Adrenal gland (tissue), 12 donors: ENCODE results near the gene TRAPPC11. TPM values are rescaled to one million over a fixed set of nuclear protein-coding genes. Genes with fewer than 3 reads are reported as not detected.
"Not testable (repeated sequence)": the region's sequence is repeated elsewhere in the genome, so short reads cannot be mapped to it uniquely, and the experiment has no call there.

Experiments used
- DNase-seq, 7 donors: peaks; one replicate each; pipeline ENCODE4 v3.0.0-alpha.2; 2019 to 2020
- H3K27ac ChIP-seq, 5 donors: fragments of 200-600 bp; sonication (generic) in 4 of 5; 1 replicate in 3 of 5; 2 replicates in 2 of 5; pipeline versions ENCODE4 v1.5.1 to v1.8.0; 2016 to 2020; ENCODE audit warnings: mild to moderate bottlenecking in 1 of 5
- H3K27me3 ChIP-seq: fragments of 200-600 bp; 2 replicates; pipeline ENCODE4 v1.8.0; 2021
- H3K36me3 ChIP-seq, 2 donors: fragments of 200-600 bp; replicated peaks in 1 of 2; 1 replicate in 1 of 2; 2 replicates in 1 of 2; pipeline versions ENCODE4 v1.5.1 to v1.8.0; 2018 to 2022
- H3K4me1 ChIP-seq, 2 donors: fragments of 200-600 bp; replicated peaks in 1 of 2; 1 replicate in 1 of 2; 2 replicates in 1 of 2; pipeline versions ENCODE4 v1.5.1 to v1.8.0; 2018 to 2021
- H3K4me3 ChIP-seq, 4 donors: fragments of 200-600 bp; sonication (generic) in 3 of 4; one replicate each; pipeline ENCODE4 v1.5.1; 2016 to 2018
- H3K9me3 ChIP-seq, 3 donors: fragments of 200-600 bp; sonication (generic) in 1 of 3; replicated peaks in 1 of 3; 1 replicate in 2 of 3; 2 replicates in 1 of 3; pipeline versions ENCODE4 v1.5.1 to v1.8.0; 2016 to 2021
- CTCF ChIP-seq, 6 experiments: fragments of 450-650 bp in 4 of 6; fragments of 200-600 bp in 2 of 6; sonication (generic) in 1 of 6; IDR thresholded peaks; 1 replicate in 5 of 6; 2 replicates in 1 of 6; pipeline versions ENCODE4 v1.5.1 to v1.8.0; 2016 to 2021; ENCODE audit warnings: antibody characterized with exemption in 6 of 6, mild to moderate bottlenecking in 2 of 6, moderate library complexity in 1 of 6
- POLR2A ChIP-seq, 2 donors: fragments of 450-650 bp; IDR thresholded peaks; one replicate each; pipeline ENCODE4 v1.6.1; 2017; ENCODE audit warnings: antibody characterized with exemption in 2 of 2, mild to moderate bottlenecking in 2 of 2, moderate library complexity in 1 of 2
- WGBS, 4 donors: extraction: QIAGEN DNeasy Blood & Tissue Kit in 2 of 4; methylation state at CpG; one replicate each; pipeline versions ENCODE4 v1.1.5 to v1.1.7; 2013 to 2017; 5-methylcytosine and 5-hydroxymethylcytosine counted together
- intact Hi-C, 2 donors: fragments of 100-400 bp; cut with DNase I; formaldehyde crosslinking; loops; one replicate each; pipeline versions ENCODE4 v1.14.1 to v1.15.0; 2022 to 2023
- polyA plus RNA-seq, 3 donors: library from polyadenylated mRNA; stranded (reverse); fragments of 200-250 nt in 2 of 3; fragments of 350-450 nt in 1 of 3; fragmentation: Illumina TruSeq in 1 of 3; extraction: RNeasy Lipid Tissue Mini Kit (QIAGEN cat#74804) in 1 of 3; gene quantifications; one replicate each; pipeline ENCODE4 v1.2.3, GENCODE V29; 2013 to 2014
- total RNA-seq, 9 donors: library from RNA; depleted of rRNA in 4 of 9; stranded (reverse); fragments of >200 nt in 4 of 9; fragments of 120-200 nt in 1 of 9; fragmentation: NEBNext Ultra II Directional in 1 of 9; extraction: Animal tissue kit (Norgen Biotek cat#: 25700) in 1 of 9; gene quantifications; one replicate each; pipeline versions ENCODE4 v1.1.0 to v1.2.4, GENCODE V29; 2013 to 2023
- donor health status: healthy with polysubstance abuse.
- donor health status: Bipolar disorder and iron deficiency.
- donor health status: DM: yes; HTN: yes; CAD: no.
- donor health status: DM: no; HTN: no; CAD: no.
- donor health status: DM: no; HTN: no; CAD: no.
- donor health status: DM: yes; HTN: yes; CAD: no.

TRAPPC11 gene
- total and polyA plus RNA-seq, 12 donors, result 20.5 to 116 (median 44.6) TPM

DNA sequence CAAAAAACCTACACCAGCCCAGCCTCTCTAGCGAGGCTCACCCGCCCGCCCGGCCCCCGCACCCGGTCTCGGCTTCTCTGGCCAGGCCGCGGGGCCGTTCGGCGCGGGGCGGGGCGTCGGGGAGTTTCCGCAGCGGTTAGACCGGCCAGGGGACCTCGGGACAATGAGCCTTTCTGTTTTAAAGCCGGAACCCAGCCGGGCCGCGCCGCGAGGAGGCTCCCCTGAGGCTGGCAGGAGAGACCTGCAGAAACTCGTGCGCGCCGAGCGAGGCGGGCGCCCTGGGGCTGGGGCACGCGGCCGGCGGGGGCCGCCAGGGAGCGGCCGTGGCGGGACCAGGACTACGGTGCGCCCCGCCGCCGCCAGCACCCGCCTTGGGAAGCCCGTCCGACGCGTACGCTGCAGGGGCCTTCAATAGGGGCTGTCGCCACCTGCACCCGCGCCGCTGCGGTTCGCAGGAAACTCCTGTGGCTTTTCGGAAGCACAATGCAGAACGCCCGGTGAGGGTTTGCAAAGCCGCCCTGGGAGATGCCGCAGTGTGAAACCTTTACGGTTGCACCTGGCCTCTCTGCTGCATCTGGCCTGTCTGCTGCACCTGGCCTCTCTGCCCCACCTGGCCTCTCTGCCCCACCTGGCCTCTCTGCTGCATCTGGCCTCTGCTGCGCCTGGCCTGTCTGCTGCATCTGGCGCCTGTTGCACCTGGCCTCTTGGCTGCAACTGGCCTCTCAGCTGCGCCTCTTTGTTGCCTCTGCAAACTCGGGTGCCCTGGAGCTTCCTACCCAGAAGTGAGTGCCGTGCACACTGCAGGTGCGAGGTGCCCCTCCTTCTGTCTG, 63.9 kb downstream of the TRAPPC11 start:
- intact Hi-C loops, result no loop called here
- DNase-seq, result peak; percentile 39 to 70 (median 63)
- peak overlapping the region in 2 of 5 donors; percentile 33 to 61 for H3K27ac ChIP-seq

GRCh38 chr4:183723561-183724228, 64.6 kb downstream of the TRAPPC11 start:
- no peak overlapping the region for H3K4me3 ChIP-seq
- H3K36me3 ChIP-seq, result no peaks in the 10 kb centered on the region
- TF ChIP-seq POLR2A (IDR thresholded peaks at IDR 0.05) (no peak), CTCF (IDR thresholded peaks at IDR 0.05) (no peak)
- DNase-seq, result no peak
- H3K9me3 ChIP-seq, result no peaks in the 10 kb centered on the region
- intact Hi-C loops, result no loop called here
- H3K27me3 ChIP-seq, result no peaks in the 10 kb centered on the region
- H3K4me1 ChIP-seq, result peaks cover 0 to 6% of the 10 kb centered on the region in 2 donors
- no peak overlapping the region for H3K27ac ChIP-seq
- 80 to 84% (median 82%) methylated on average over 12 of the region's 12 CpGs for WGBS, 4 donors

More for the DNA sequence above, 63.9 kb downstream of the TRAPPC11 start:
- Histone ChIP-seq H3K4me3 (peak overlapping the region in 2 of 4 donors; percentile 16 to 51), H3K4me1 (peaks cover 0 to 6% of the 10 kb centered on the region in 2 donors), H3K36me3 (no peaks in the 10 kb centered on the region), H3K9me3 (no peaks in the 10 kb centered on the region), H3K27me3 (no peaks in the 10 kb centered on the region)
- TF ChIP-seq CTCF (IDR thresholded peaks at IDR 0.05) (no peak), POLR2A (IDR thresholded peaks at IDR 0.05) (no peak)
- WGBS, 4 donors, result 9 to 17% (median 11%) methylated on average over 21 to 70 of the region's 70 CpGs

GRCh38 chr4:183725585-183725984, 66.5 kb downstream of the TRAPPC11 start:
- H3K36me3 ChIP-seq, H3K9me3 ChIP-seq, H3K4me3 ChIP-seq, H3K27ac ChIP-seq, intact Hi-C loops, H3K27me3 ChIP-seq, H3K4me1 ChIP-seq, DNase-seq: not testable (repeated sequence)
- whole genome bisulfite sequencing, 4 donors, result 78 to 96% (median 86%) methylated on average over 5 of the region's 5 CpGs

- Histone ChIP-seq H3K36me3 (no peaks in the 10 kb centered on the region), H3K9me3 (no peaks in the 10 kb centered on the region), H3K27ac (no peak overlapping the region), H3K4me1 (peaks cover 0 to 6% of the 10 kb centered on the region in 2 donors), H3K4me3 (no peak overlapping the region), H3K27me3 (no peaks in the 10 kb centered on the region)
- intact Hi-C loops, result no loop called here
- TF ChIP-seq CTCF (IDR thresholded peaks at IDR 0.05) (no peak), POLR2A (IDR thresholded peaks at IDR 0.05) (no peak)
- 73 to 88% (median 79%) methylated on average over 5 of the region's 5 CpGs for WGBS, 4 donors
- DNase-seq, result peak in 2 of 7 donors; percentile 27 to 33
Observed at GRCh38 chr4:183727482-183727881, 68.4 kb downstream of the TRAPPC11 start.
